SK-N-SH (cell line): ENCODE measurements around the gene IVNS1ABP. TPM values are rescaled to one million over a fixed set of nuclear protein-coding genes. Genes with fewer than 3 reads are reported as not detected.
"Not testable (repeated sequence)": the region's sequence is repeated elsewhere in the genome, so short reads cannot be mapped to it uniquely, and the experiment has no call there.

ENCODE experiments used
- CTCF ChIA-PET: fragments of 300-600, 350-600 bp; formaldehyde crosslinking; extraction: SDS; loops from one replicate; lab custom pipeline; 2021; lab: Yijun Ruan, JAX
- POLR2A ChIA-PET: fragments of 350-600 bp; sonication (Branson Sonifier 250); formaldehyde crosslinking; extraction: SDS; loops from one replicate; lab custom pipeline; 2020; ENCODE audit warnings: antibody characterized with exemption, inconsistent platforms; lab: Yijun Ruan, JAX
- DNase-seq: peaks from one replicate; pipeline ENCODE4 v3.0.0; 2012
- H2AFZ ChIP-seq: fragments of 200-600 bp; sonication (generic); 2 replicates; pipeline ENCODE4 v1.8.1; 2016; ENCODE audit warnings: antibody characterized with exemption, mild to moderate bottlenecking, low read depth
- H3F3A ChIP-seq: fragments of 200-600 bp; sonication (generic); replicated peaks from 2 replicates; pipeline ENCODE3; 2016; ENCODE audit warnings: antibody characterized with exemption, mild to moderate bottlenecking; ENCODE audit not compliant: insufficient read depth
- H3K27ac ChIP-seq, 2 experiments: fragments of 200-500 bp in 1 of 2; fragments of 200-600 bp in 1 of 2; sonication (Bioruptor generic) in 1 of 2; sonication (generic), shearing (Covaris generic) in 1 of 2; 2 replicates each; pipeline versions ENCODE4 v1.5.1 to v1.6.1; 2014 to 2016; ENCODE audit warnings: low read depth in 2 of 2, inconsistent platforms in 1 of 2, low read length in 1 of 2, mild to moderate bottlenecking in 1 of 2, mixed read lengths in 1 of 2
- H3K27me3 ChIP-seq: fragments of 200-600 bp; sonication (generic), shearing (Covaris generic); 2 replicates; pipeline ENCODE4 v1.6.1; 2016; ENCODE audit warnings: mixed run types; ENCODE audit not compliant: insufficient read depth
- H3K36me3 ChIP-seq, 2 experiments: fragments of 200-500 bp in 1 of 2; fragments of 200-600 bp in 1 of 2; sonication (Bioruptor generic) in 1 of 2; sonication (generic) in 1 of 2; replicated peaks in 1 of 2; 2 replicates each; pipeline versions ENCODE3 to v1.5.1; 2014 to 2016; ENCODE audit warnings: low read length in 1 of 2, mild to moderate bottlenecking in 1 of 2; ENCODE audit not compliant: insufficient read depth in 2 of 2, control insufficient read depth in 1 of 2
- H3K4me1 ChIP-seq, 2 experiments: fragments of 200-500 bp in 1 of 2; fragments of 200-600 bp in 1 of 2; sonication (Bioruptor generic) in 1 of 2; sonication (generic), shearing (Covaris generic) in 1 of 2; 2 replicates each; pipeline versions ENCODE4 v1.5.1 to v1.6.1; 2014 to 2016; ENCODE audit warnings: low read depth in 1 of 2, low read length in 1 of 2, mixed run types in 1 of 2; ENCODE audit not compliant: insufficient read depth in 2 of 2, control insufficient read depth in 1 of 2
- H3K4me2 ChIP-seq: fragments of 200-600 bp; sonication (generic), shearing (Covaris generic); 2 replicates; pipeline ENCODE4 v1.6.1; 2017; ENCODE audit warnings: mixed run types
- H3K4me3 ChIP-seq, 2 experiments: fragments of 200-500 bp in 1 of 2; fragments of 200-600 bp in 1 of 2; sonication (Bioruptor generic) in 1 of 2; sonication (generic), shearing (Covaris generic) in 1 of 2; 2 replicates each; pipeline versions ENCODE4 v1.5.1 to v1.8.1; 2014 to 2016; ENCODE audit warnings: low read depth in 2 of 2, inconsistent platforms in 1 of 2, low read length in 1 of 2, mild to moderate bottlenecking in 1 of 2, mixed read lengths in 1 of 2, moderate library complexity in 1 of 2
- H3K79me2 ChIP-seq: fragments of 200-600 bp; sonication (generic); 2 replicates; pipeline ENCODE4 v1.8.1; 2017; ENCODE audit warnings: mild to moderate bottlenecking; ENCODE audit not compliant: insufficient read depth
- H3K9ac ChIP-seq: fragments of 200-600 bp; sonication (generic); 2 replicates; pipeline ENCODE4 v1.6.1; 2017; ENCODE audit warnings: mixed run types
- H3K9me2 ChIP-seq: fragments of 200-600 bp; sonication (generic); 2 replicates; pipeline ENCODE4 v1.6.1; 2017; ENCODE audit warnings: mixed run types
- H3K9me3 ChIP-seq: fragments of 200-600 bp; sonication (generic); 2 replicates; pipeline ENCODE4 v1.6.1; 2017; ENCODE audit warnings: mixed run types, mild to moderate bottlenecking, moderate library complexity
- H4K20me1 ChIP-seq: fragments of 200-600 bp; sonication (generic); 2 replicates; pipeline ENCODE4 v1.6.1; 2017; ENCODE audit warnings: mild to moderate bottlenecking, mixed run types; ENCODE audit not compliant: insufficient read depth
- EZH2phosphoT487 ChIP-seq: fragments of 200-600 bp; sonication (generic); IDR thresholded peaks from 2 replicates; pipeline ENCODE4 v1.6.1; 2017; ENCODE audit warnings: low read depth, mixed run types, mild to moderate bottlenecking, antibody characterized with exemption, moderate library complexity, borderline replicate concordance
- FOSL2 ChIP-seq: IDR thresholded peaks from 2 replicates; pipeline ENCODE4 v1.4.0; 2012; ENCODE audit warnings: low read depth, mild to moderate bottlenecking, moderate library complexity, borderline replicate concordance
- GABPA ChIP-seq: IDR thresholded peaks from 2 replicates; pipeline ENCODE4 v1.4.0; 2012; ENCODE audit warnings: low read depth, mild to moderate bottlenecking
- NFIC ChIP-seq: IDR thresholded peaks from 2 replicates; pipeline ENCODE4 v1.4.0; 2012; ENCODE audit warnings: borderline replicate concordance
- NRF1 ChIP-seq: IDR thresholded peaks from 2 replicates; pipeline ENCODE4 v1.6.1; 2012; ENCODE audit warnings: low read depth, mild to moderate bottlenecking, low read length
- POLR2AphosphoS5 ChIP-seq: IDR thresholded peaks from 2 replicates; pipeline ENCODE4 v1.6.1; 2012; ENCODE audit warnings: low read depth, low read length
- RAD21 ChIP-seq: IDR thresholded peaks from 2 replicates; pipeline ENCODE4 v1.6.1; 2012; ENCODE audit warnings: mild to moderate bottlenecking, low read length
- RCOR1 ChIP-seq: fragments of 150-350 bp; IDR thresholded peaks from 2 replicates; pipeline ENCODE4 v1.6.1; 2017; ENCODE audit warnings: antibody characterized with exemption, low read length
- SMC3 ChIP-seq: IDR thresholded peaks from 2 replicates; pipeline ENCODE4 v1.6.1; 2012; ENCODE audit warnings: low read depth, low read length, improper control_type of control experiment
- TAF1 ChIP-seq: IDR thresholded peaks from 2 replicates; pipeline ENCODE4 v1.6.1; 2012; ENCODE audit warnings: low read depth, mild to moderate bottlenecking, low read length, moderate library complexity, borderline replicate concordance
- TEAD4 ChIP-seq: IDR thresholded peaks from 2 replicates; pipeline ENCODE4 v1.4.0; 2012; ENCODE audit warnings: mild to moderate bottlenecking, borderline replicate concordance; ENCODE audit not compliant: insufficient read depth
- WGBS: methylation state at CpG from one replicate; pipeline ENCODE4 v1.1.6; 2017; ENCODE audit warnings: low lambda C conversion rate; 5-methylcytosine and 5-hydroxymethylcytosine counted together
- polyA plus RNA-seq, 3 experiments: library from polyadenylated mRNA; depleted of rRNA; stranded (reverse); fragments of >200 nt; gene quantifications; 2 replicates each; pipeline ENCODE4 v1.2.3, GENCODE V29; 2012
- TF ChIP-seq, protein P1 (sequence below): fragments of 150-350 bp; IDR thresholded peaks from 2 replicates; pipeline ENCODE4 v1.6.1; 2016; ENCODE audit warnings: mild to moderate bottlenecking, low read depth, low read length

IVNS1ABP gene
- polyA plus RNA-seq, 1 of the 3 experiments (the other 2 are of a cell fraction), result 24.5 TPM

GRCh38 chr1:185322636-185323035 lies 5.6 kb upstream of the IVNS1ABP start:
- TF ChIP-seq NFIC (no peak), TEAD4 (no peak), FOSL2 (no peak), SMC3 (no peak), RCOR1 (no peak), EZH2phosphoT487 (no peak), GABPA (no peak), POLR2AphosphoS5 (no peak), TAF1 (no peak), RAD21 (no peak), NRF1 (no peak)
- TF ChIP-seq, protein P1, sequence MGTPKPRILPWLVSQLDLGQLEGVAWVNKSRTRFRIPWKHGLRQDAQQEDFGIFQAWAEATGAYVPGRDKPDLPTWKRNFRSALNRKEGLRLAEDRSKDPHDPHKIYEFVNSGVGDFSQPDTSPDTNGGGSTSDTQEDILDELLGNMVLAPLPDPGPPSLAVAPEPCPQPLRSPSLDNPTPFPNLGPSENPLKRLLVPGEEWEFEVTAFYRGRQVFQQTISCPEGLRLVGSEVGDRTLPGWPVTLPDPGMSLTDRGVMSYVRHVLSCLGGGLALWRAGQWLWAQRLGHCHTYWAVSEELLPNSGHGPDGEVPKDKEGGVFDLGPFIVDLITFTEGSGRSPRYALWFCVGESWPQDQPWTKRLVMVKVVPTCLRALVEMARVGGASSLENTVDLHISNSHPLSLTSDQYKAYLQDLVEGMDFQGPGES, result no peak
- Histone ChIP-seq H2AFZ (no peak overlapping the region), H3F3A (no peaks in the 10 kb centered on the region), H3K4me1 (peaks cover 6 to 7% of the 10 kb centered on the region in 2 experiments; a peak in 3 of 4 replicates), H3K4me3 (no peak overlapping the region), H3K4me2 (no peak overlapping the region), H3K27ac (no peak overlapping the region), H3K27me3 (no peaks in the 10 kb centered on the region), H4K20me1 (no peaks in the 10 kb centered on the region), H3K9me3 (no peaks in the 10 kb centered on the region), H3K9me2 (no peaks in the 10 kb centered on the region), H3K36me3 (no peaks in the 10 kb centered on the region), H3K9ac (no peak overlapping the region), H3K79me2 (no peaks in the 10 kb centered on the region)
- DNase-seq, result no peak
- CTCF ChIA-PET, result no interaction called here
- POLR2A ChIA-PET, result no interaction called here
- 77% methylated on average over 2 of the region's 2 CpGs for WGBS

- H3K4me2 ChIP-seq, H3K36me3 ChIP-seq, H3K4me3 ChIP-seq, H3K27me3 ChIP-seq, POLR2A ChIA-PET, H3K9me3 ChIP-seq, H3K4me1 ChIP-seq, H3K79me2 ChIP-seq, H3F3A ChIP-seq, CTCF ChIA-PET, H3K27ac ChIP-seq, H3K9ac ChIP-seq, H4K20me1 ChIP-seq, DNase-seq, H2AFZ ChIP-seq, H3K9me2 ChIP-seq: not testable (repeated sequence)
- WGBS, result 99% methylated on average over 16 of the region's 36 CpGs
Measured at GRCh38 chr1:185321653-185322221, 4.7 kb upstream of the IVNS1ABP start.

DNA sequence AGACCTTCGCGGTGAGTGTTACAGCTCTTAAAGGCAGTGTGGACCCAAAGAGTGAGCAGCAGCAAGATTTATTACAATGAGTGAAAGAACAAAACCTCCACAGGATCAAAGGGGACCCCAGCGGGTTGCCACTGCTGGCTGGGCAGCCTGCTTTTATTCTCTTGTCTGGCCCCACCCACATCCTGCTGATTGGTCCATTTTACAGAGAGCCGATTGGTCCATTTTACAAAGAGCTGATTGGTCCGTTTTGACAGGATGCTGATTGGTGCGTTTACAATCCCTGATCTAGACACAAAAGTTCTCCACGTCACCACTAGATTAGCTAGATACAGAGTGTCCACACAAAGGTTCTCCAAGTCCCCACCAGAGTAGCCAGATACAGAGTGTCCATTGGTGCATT lies 4.1 kb upstream of the IVNS1ABP start:
- H3K36me3 ChIP-seq, H2AFZ ChIP-seq, POLR2A ChIA-PET, H3F3A ChIP-seq, H3K27me3 ChIP-seq, H3K9ac ChIP-seq, H3K4me3 ChIP-seq, H4K20me1 ChIP-seq, H3K4me1 ChIP-seq, H3K27ac ChIP-seq, H3K9me3 ChIP-seq, H3K9me2 ChIP-seq, H3K4me2 ChIP-seq, H3K79me2 ChIP-seq, CTCF ChIA-PET, DNase-seq: not testable (repeated sequence)
- 94% methylated on average over 7 of the region's 7 CpGs for WGBS
